HEK293 (cell line): Measurements from ENCODE around the gene PNCK.

Experiments used
- CTCF ChIA-PET: fragments of 350-600 bp; formaldehyde crosslinking; extraction: SDS; loops from one replicate; lab custom pipeline; 2021; ENCODE audit warnings: antibody characterized with exemption; lab: Yijun Ruan, JAX
- POLR2A ChIA-PET: fragments of 300-600 bp; formaldehyde crosslinking; extraction: SDS; loops from one replicate; lab custom pipeline; 2020; ENCODE audit warnings: antibody characterized with exemption, inconsistent platforms; lab: Yijun Ruan, JAX
- H3K27ac ChIP-seq: fragments of 200-500 bp; sonication (Bioruptor generic); 2 replicates; pipeline ENCODE4 v1.5.1; 2014; ENCODE audit warnings: low read depth, low read length, control low read depth, inconsistent platforms; ENCODE audit errors: extremely low read depth
- H3K36me3 ChIP-seq, 2 experiments: fragments of 200-500 bp in 1 of 2; sonication (Bioruptor generic) in 1 of 2; 1 replicate in 1 of 2; 2 replicates in 1 of 2; pipeline ENCODE4 v1.5.1; 2014 to 2017; ENCODE audit warnings: inconsistent platforms in 2 of 2, low read length in 2 of 2; ENCODE audit not compliant: control insufficient read depth in 2 of 2, insufficient read depth in 1 of 2
- H3K4me1 ChIP-seq: fragments of 200-500 bp; sonication (Bioruptor generic); 2 replicates; pipeline ENCODE4 v1.5.1; 2014; ENCODE audit warnings: mild to moderate bottlenecking, low read length, inconsistent platforms; ENCODE audit not compliant: control insufficient read depth, insufficient read depth
- H3K4me3 ChIP-seq: 2 replicates; pipeline ENCODE4 v1.5.1; 2011; ENCODE audit warnings: low read depth, mild to moderate bottlenecking, control low read depth, low read length, moderate library complexity
- H3K9me3 ChIP-seq: fragments of 200-500 bp; sonication (Bioruptor generic); 2 replicates; pipeline ENCODE4 v1.5.1; 2014; ENCODE audit warnings: low read depth, low read length, inconsistent platforms; ENCODE audit not compliant: control insufficient read depth, insufficient read depth
- EGR2 ChIP-seq: fragments of 450-650 bp; formaldehyde crosslinking; IDR thresholded peaks from 2 replicates; pipeline ENCODE4 v1.5.1; 2016; ENCODE audit warnings: low read depth, missing biosample characterization, missing genetic modification characterization
- GLIS2 ChIP-seq: fragments of 450-650 bp; formaldehyde crosslinking; IDR thresholded peaks from 2 replicates; pipeline ENCODE4 v1.5.1; 2016; ENCODE audit warnings: missing biosample characterization, missing genetic modification characterization
- KLF1 ChIP-seq: fragments of 450-650 bp; formaldehyde crosslinking; IDR thresholded peaks from 2 replicates; pipeline ENCODE4 v1.5.1; 2016; ENCODE audit warnings: missing biosample characterization, missing genetic modification characterization
- ZEB2 ChIP-seq: fragments of 450-650 bp; formaldehyde crosslinking; IDR thresholded peaks from 2 replicates; pipeline ENCODE4 v1.5.1; 2016; ENCODE audit warnings: missing biosample characterization, missing genetic modification characterization
- ZFHX2 ChIP-seq: fragments of 450-650 bp; formaldehyde crosslinking; conservative IDR thresholded peaks from 2 replicates; pipeline ENCODE4 v1.5.1; 2016; ENCODE audit warnings: missing biosample characterization, missing genetic modification characterization
- ZNF140 ChIP-seq: fragments of 450-650 bp; formaldehyde crosslinking; IDR thresholded peaks from 2 replicates; pipeline ENCODE4 v1.5.1; 2016; ENCODE audit warnings: missing biosample characterization, missing genetic modification characterization
- ZNF174 ChIP-seq: fragments of 450-650 bp; formaldehyde crosslinking; IDR thresholded peaks from 2 replicates; pipeline ENCODE4 v1.5.0; 2017; ENCODE audit warnings: missing biosample characterization, mild to moderate bottlenecking, missing genetic modification characterization
- ZNF292 ChIP-seq: fragments of 450-650 bp; formaldehyde crosslinking; IDR thresholded peaks from 2 replicates; pipeline ENCODE4 v1.5.1; 2016; ENCODE audit warnings: low read depth, missing biosample characterization, missing genetic modification characterization, borderline replicate concordance
- ZNF311 ChIP-seq: fragments of 450-650 bp; formaldehyde crosslinking; IDR thresholded peaks from 2 replicates; pipeline ENCODE4 v1.5.1; 2017; ENCODE audit warnings: missing biosample characterization, missing genetic modification characterization, borderline replicate concordance
- ZNF391 ChIP-seq: fragments of 450-650 bp; formaldehyde crosslinking; IDR thresholded peaks from 2 replicates; pipeline ENCODE4 v1.5.1; 2016; ENCODE audit warnings: low read depth, missing biosample characterization, missing genetic modification characterization, borderline replicate concordance
- ZNF433 ChIP-seq: fragments of 450-650 bp; formaldehyde crosslinking; IDR thresholded peaks from 2 replicates; pipeline ENCODE4 v1.5.1; 2016; ENCODE audit warnings: missing biosample characterization, missing genetic modification characterization, low read depth
- ZNF48 ChIP-seq: fragments of 450-650 bp; formaldehyde crosslinking; IDR thresholded peaks from 2 replicates; pipeline ENCODE4 v1.5.1; 2016; ENCODE audit warnings: missing biosample characterization, missing genetic modification characterization
- ZNF510 ChIP-seq: fragments of 450-650 bp; formaldehyde crosslinking; IDR thresholded peaks from 2 replicates; pipeline ENCODE4 v1.5.1; 2018; ENCODE audit warnings: mild to moderate bottlenecking, missing genetic modification characterization, missing biosample characterization; ENCODE audit not compliant: insufficient replicate concordance
- ZNF529 ChIP-seq: fragments of 450-650 bp; formaldehyde crosslinking; IDR thresholded peaks from 2 replicates; pipeline ENCODE4 v1.5.1; 2017; ENCODE audit warnings: missing genetic modification characterization, missing biosample characterization; ENCODE audit not compliant: insufficient replicate concordance
- ZNF571 ChIP-seq: fragments of 450-650 bp; formaldehyde crosslinking; IDR thresholded peaks from 2 replicates; pipeline ENCODE4 v1.5.0; 2017; ENCODE audit warnings: missing biosample characterization, missing genetic modification characterization
- ZNF623 ChIP-seq: fragments of 450-650 bp; formaldehyde crosslinking; IDR thresholded peaks from 2 replicates; pipeline ENCODE4 v1.5.1; 2016; ENCODE audit warnings: missing biosample characterization, missing genetic modification characterization
- ZXDB ChIP-seq: fragments of 450-650 bp; formaldehyde crosslinking; IDR thresholded peaks from 2 replicates; pipeline ENCODE4 v1.5.1; 2016; ENCODE audit warnings: missing biosample characterization, missing genetic modification characterization
- TF ChIP-seq, protein P1 (sequence below): fragments of 450-650 bp; formaldehyde crosslinking; IDR thresholded peaks from 2 replicates; pipeline ENCODE4 v1.5.1; 2016; ENCODE audit warnings: missing biosample characterization, missing genetic modification characterization, borderline replicate concordance
- TF ChIP-seq, protein P2 (sequence below): fragments of 450-650 bp; formaldehyde crosslinking; IDR thresholded peaks from 2 replicates; pipeline ENCODE4 v1.5.1; 2016; ENCODE audit warnings: missing biosample characterization, missing genetic modification characterization
- TF ChIP-seq, protein P3 (sequence below): fragments of 450-650 bp; formaldehyde crosslinking; IDR thresholded peaks from 2 replicates; pipeline ENCODE4 v1.5.1; 2016; ENCODE audit warnings: missing biosample characterization, missing genetic modification characterization

PNCK gene

DNA sequence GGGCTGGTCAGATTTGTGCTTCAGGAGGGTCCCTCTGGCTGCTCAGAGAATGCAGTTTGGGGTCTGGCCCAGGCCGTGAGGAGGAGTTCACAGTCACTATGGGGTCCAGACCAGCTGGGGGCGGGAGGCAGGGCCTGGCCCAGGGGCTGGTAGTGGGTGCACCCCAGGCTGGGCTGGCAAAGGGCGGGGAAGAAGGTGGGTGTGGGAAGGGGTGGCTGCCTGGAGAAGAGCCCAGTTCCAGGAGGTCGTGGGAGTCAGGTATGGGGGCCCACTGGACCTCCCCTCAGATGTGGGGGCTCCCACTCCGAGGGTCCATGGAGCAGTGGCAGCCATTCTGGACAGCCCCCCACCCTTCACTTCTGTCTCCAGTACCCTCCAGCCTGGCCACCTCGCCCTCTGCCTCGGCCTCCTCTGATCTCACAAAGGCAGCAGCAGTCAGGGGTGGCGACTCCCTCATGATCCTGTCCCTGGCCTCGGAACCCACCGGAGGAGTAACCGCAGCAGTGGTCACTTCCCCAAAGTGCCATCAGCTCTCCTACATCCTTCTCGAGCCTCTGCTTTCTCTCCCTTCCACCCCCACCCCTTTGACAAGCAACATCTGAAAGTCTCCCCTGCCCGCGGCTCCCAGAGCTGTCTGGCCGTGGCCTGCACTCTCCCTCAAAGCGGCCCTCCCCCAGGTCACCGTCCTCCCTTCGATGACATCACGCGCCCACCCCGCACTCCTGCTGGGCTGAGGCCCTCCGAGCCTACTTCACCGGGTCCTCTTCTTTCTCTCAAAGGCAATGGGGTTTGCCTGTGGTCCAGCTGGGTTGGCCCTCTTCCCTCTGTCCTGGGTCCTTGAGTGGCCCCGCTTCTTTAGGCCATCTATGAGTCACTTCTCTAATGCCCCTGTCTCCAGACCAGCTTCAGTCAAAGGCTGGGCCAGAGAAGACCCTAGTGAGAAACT, 12.4 kb upstream of the PNCK start:
- Histone ChIP-seq H3K9me3 (no peaks in the 10 kb centered on the region), H3K36me3 (peaks cover 0 to 17% of the 10 kb centered on the region in 2 experiments; a peak in 1 of 3 replicates), H3K4me1 (no peaks in the 10 kb centered on the region), H3K4me3 (no peak overlapping the region), H3K27ac (no peak overlapping the region)
- POLR2A ChIA-PET, result no interaction called here
- CTCF ChIA-PET, result interaction anchor here (0.6 to 3.0 kb wide), 3 partner anchors 18 to 259 kb away, joined by 3 to 15 read pairs (median 4); no protein-coding TSS in a partner anchor
- TF ChIP-seq ZFHX2 (tag by site-specific recombination), result peak; percentile 93
- TF ChIP-seq ZNF433 (tag by site-specific recombination), result no peak
- TF ChIP-seq EGR2 (tag by site-specific recombination), result peak; percentile 80
- 0 out of 2 replicates have a peak, but pooled peaks have one; percentile 15 for TF ChIP-seq GLIS2 (tag by site-specific recombination)
- TF ChIP-seq KLF1 (tag by site-specific recombination), result peak; percentile 65

DNA sequence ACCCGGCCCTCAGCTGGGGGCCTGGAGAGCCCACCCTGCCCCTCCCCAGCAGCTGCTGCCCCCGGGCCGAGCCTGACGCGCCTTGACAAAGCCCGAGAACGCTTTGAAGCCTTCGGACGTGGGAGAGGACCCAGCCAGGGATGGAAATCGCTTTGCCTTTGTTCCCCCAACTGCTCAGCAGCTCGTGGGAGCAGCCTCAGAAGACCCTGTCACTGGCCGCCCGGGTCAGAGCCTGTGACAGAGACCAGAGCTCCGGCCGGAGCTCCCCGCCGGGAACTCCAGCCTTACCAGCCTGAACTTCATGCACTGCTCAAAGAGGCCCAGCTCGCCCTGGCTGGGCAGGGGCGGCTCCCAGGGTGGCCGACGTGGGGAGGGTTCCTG, 11.5 kb upstream of the PNCK start:
- CTCF ChIA-PET, result interaction anchor here (0.6 to 3.0 kb wide), 2 partner anchors 17 to 260 kb away, joined by 4 to 15 read pairs; no protein-coding TSS in a partner anchor
- Histone ChIP-seq H3K4me3 (no peak overlapping the region), H3K4me1 (no peaks in the 10 kb centered on the region), H3K27ac (no peak overlapping the region), H3K36me3 (peaks cover 0 to 8% of the 10 kb centered on the region in 2 experiments; a peak in 1 of 3 replicates), H3K9me3 (no peaks in the 10 kb centered on the region)
- TF ChIP-seq ZNF510 (tag by site-specific recombination), result no peak
- TF ChIP-seq ZNF174 (tag by site-specific recombination), result no peak
- TF ChIP-seq ZNF391 (tag by site-specific recombination), result no peak
- TF ChIP-seq ZEB2 (tag by site-specific recombination), result no peak
- TF ChIP-seq, protein P1, sequence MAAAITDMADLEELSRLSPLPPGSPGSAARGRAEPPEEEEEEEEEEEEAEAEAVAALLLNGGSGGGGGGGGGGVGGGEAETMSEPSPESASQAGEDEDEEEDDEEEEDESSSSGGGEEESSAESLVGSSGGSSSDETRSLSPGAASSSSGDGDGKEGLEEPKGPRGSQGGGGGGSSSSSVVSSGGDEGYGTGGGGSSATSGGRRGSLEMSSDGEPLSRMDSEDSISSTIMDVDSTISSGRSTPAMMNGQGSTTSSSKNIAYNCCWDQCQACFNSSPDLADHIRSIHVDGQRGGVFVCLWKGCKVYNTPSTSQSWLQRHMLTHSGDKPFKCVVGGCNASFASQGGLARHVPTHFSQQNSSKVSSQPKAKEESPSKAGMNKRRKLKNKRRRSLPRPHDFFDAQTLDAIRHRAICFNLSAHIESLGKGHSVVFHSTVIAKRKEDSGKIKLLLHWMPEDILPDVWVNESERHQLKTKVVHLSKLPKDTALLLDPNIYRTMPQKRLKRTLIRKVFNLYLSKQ (tag by site-specific recombination), result no peak
- TF ChIP-seq, protein P2, sequence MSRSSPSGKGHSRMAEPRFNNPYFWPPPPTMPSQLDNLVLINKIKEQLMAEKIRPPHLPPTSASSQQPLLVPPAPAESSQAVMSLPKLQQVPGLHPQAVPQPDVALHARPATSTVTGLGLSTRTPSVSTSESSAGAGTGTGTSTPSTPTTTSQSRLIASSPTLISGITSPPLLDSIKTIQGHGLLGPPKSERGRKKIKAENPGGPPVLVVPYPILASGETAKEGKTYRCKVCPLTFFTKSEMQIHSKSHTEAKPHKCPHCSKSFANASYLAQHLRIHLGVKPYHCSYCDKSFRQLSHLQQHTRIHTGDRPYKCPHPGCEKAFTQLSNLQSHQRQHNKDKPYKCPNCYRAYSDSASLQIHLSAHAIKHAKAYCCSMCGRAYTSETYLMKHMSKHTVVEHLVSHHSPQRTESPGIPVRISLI (tag by site-specific recombination), result no peak
- TF ChIP-seq, protein P3, sequence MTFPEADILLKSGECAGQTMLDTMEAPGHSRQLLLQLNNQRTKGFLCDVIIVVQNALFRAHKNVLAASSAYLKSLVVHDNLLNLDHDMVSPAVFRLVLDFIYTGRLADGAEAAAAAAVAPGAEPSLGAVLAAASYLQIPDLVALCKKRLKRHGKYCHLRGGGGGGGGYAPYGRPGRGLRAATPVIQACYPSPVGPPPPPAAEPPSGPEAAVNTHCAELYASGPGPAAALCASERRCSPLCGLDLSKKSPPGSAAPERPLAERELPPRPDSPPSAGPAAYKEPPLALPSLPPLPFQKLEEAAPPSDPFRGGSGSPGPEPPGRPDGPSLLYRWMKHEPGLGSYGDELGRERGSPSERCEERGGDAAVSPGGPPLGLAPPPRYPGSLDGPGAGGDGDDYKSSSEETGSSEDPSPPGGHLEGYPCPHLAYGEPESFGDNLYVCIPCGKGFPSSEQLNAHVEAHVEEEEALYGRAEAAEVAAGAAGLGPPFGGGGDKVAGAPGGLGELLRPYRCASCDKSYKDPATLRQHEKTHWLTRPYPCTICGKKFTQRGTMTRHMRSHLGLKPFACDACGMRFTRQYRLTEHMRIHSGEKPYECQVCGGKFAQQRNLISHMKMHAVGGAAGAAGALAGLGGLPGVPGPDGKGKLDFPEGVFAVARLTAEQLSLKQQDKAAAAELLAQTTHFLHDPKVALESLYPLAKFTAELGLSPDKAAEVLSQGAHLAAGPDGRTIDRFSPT (tag by site-specific recombination), result no peak
- TF ChIP-seq ZNF311 (tag by site-specific recombination), result no peak
- TF ChIP-seq ZNF48 (tag by site-specific recombination), result no peak
- TF ChIP-seq ZNF292 (tag by site-specific recombination), result no peak
- no peak for TF ChIP-seq ZNF571
- no peak for TF ChIP-seq ZNF529 (tag by site-specific recombination)
- no peak for TF ChIP-seq ZNF623 (tag by site-specific recombination)
- TF ChIP-seq ZXDB, result no peak
- no peak for TF ChIP-seq ZNF140 (tag by site-specific recombination)
- TF ChIP-seq KLF1 (tag by site-specific recombination), result no peak
- POLR2A ChIA-PET, result interaction anchor here (0.5 kb wide), 1 partner anchor 110 kb away, joined by 3 read pairs; the partner anchor contains the start of gene SSR4
